Vagina (tissue), 2 donors: ENCODE results near the gene ZAP70. TPM values are rescaled to one million over a fixed set of nuclear protein-coding genes. Genes with fewer than 3 reads are reported as not detected.

Experiments
- DNase-seq, 2 donors: peaks; one replicate each; pipeline ENCODE4 v3.0.0-alpha.2; 2017; ENCODE audit errors: extremely low spot score in 2 of 2
- H3K27ac ChIP-seq: fragments of 200-600 bp; sonication (generic); one replicate; pipeline ENCODE4 v1.5.1; 2019
- H3K27me3 ChIP-seq: fragments of 200-600 bp; sonication (generic); one replicate; pipeline ENCODE4 v1.5.1; 2019
- H3K36me3 ChIP-seq, 2 donors: fragments of 200-600 bp; sonication (generic); one replicate each; pipeline ENCODE4 v1.5.1; 2017 to 2019
- H3K4me1 ChIP-seq: fragments of 200-600 bp; sonication (generic); one replicate; pipeline ENCODE4 v1.5.1; 2019
- H3K4me3 ChIP-seq, 2 donors: fragments of 200-600 bp; sonication (generic); 1 replicate in 1 of 2; 2 replicates in 1 of 2; pipeline ENCODE4 v1.5.1; 2016 to 2019
- H3K9me3 ChIP-seq: fragments of 200-600 bp; sonication (generic); one replicate; pipeline ENCODE4 v1.5.1; 2019
- CTCF ChIP-seq, 3 experiments: fragments of 450-650 bp in 2 of 3; fragments of 200-600 bp in 1 of 3; sonication (generic) in 1 of 3; IDR thresholded peaks; one replicate each; pipeline ENCODE4 v1.5.1; 2017 to 2019; ENCODE audit warnings: antibody characterized with exemption in 3 of 3, mild to moderate bottlenecking in 2 of 3, moderate library complexity in 2 of 3
- POLR2A ChIP-seq, 2 donors: fragments of 450-650 bp; IDR thresholded peaks; one replicate each; pipeline ENCODE4 v1.6.1; 2017; ENCODE audit warnings: antibody characterized with exemption in 2 of 2, mild to moderate bottlenecking in 2 of 2, moderate library complexity in 2 of 2
- POLR2AphosphoS5 ChIP-seq, 2 donors: sonication (generic); formaldehyde crosslinking; IDR thresholded peaks; one replicate each; pipeline ENCODE4 v1.9.0; 2017; ENCODE audit warnings: antibody characterized with exemption in 2 of 2, mild to moderate bottlenecking in 2 of 2, low read depth in 1 of 2; ENCODE audit not compliant: insufficient read depth in 1 of 2
- intact Hi-C: fragments of 100-400 bp; cut with DNase I; formaldehyde crosslinking; loops from one replicate; pipeline ENCODE4 v1.15.1; 2023
- small RNA-seq: library from RNA; depleted of rRNA; stranded (forward); fragments of <200 nt; gene quantifications from one replicate; pipeline ENCODE3, GENCODE V24; 2016
- total RNA-seq: library from RNA; depleted of rRNA; stranded (reverse); fragments of >200 nt; gene quantifications from one replicate; pipeline ENCODE4 v1.2.3, GENCODE V29; 2016

The ZAP70 gene
- total RNA-seq, 1 donor from 2014 or later: 16.7 TPM

- Histone ChIP-seq H3K27ac (no peak overlapping the region), H3K4me3 (no peak overlapping the region), H3K27me3 (no peaks in the 10 kb centered on the region), H3K4me1 (no peaks in the 10 kb centered on the region), H3K36me3 (peaks cover 0 to 21% of the 10 kb centered on the region in 2 donors), H3K9me3 (no peaks in the 10 kb centered on the region)
- TF ChIP-seq CTCF (IDR thresholded peaks at IDR 0.05) (no peak), POLR2AphosphoS5 (IDR thresholded peaks at IDR 0.05; ENCODE audit: insufficient read depth in 1 of 2, low read depth in 1 of 2) (no peak), POLR2A (IDR thresholded peaks at IDR 0.05) (no peak)
- no peak for DNase-seq
- intact Hi-C loops: no loop called here
Measured at GRCh38 chr2:97784953-97785352, 71.6 kb downstream of the ZAP70 start.

GRCh38 chr2:97785818-97786217 is 72.4 kb downstream of the ZAP70 start:
- TF ChIP-seq CTCF (IDR thresholded peaks at IDR 0.05) (no peak), POLR2AphosphoS5 (IDR thresholded peaks at IDR 0.05; ENCODE audit: insufficient read depth in 1 of 2, low read depth in 1 of 2) (no peak), POLR2A (IDR thresholded peaks at IDR 0.05) (no peak)
- H3K36me3 ChIP-seq: peaks cover 0 to 23% of the 10 kb centered on the region in 2 donors

GRCh38 chr2:97788986-97789644 is 75.7 kb downstream of the ZAP70 start:
- Histone ChIP-seq H3K9me3 (no peaks in the 10 kb centered on the region), H3K36me3 (peaks cover 0 to 49% of the 10 kb centered on the region in 2 donors), H3K27ac (no peak overlapping the region), H3K4me1 (no peaks in the 10 kb centered on the region), H3K27me3 (no peaks in the 10 kb centered on the region), H3K4me3 (no peak overlapping the region)
- intact Hi-C loops: no loop called here
- no peak for TF ChIP-seq POLR2AphosphoS5 (IDR thresholded peaks at IDR 0.05; ENCODE audit: insufficient read depth in 1 of 2, low read depth in 1 of 2)
- TF ChIP-seq POLR2A (IDR thresholded peaks at IDR 0.05): no peak
- TF ChIP-seq CTCF (IDR thresholded peaks at IDR 0.05): no peak
- DNase-seq: no peak

More at GRCh38 chr2:97785818-97786217, 72.4 kb downstream of the ZAP70 start:
- Histone ChIP-seq H3K27ac (no peak overlapping the region), H3K4me1 (no peaks in the 10 kb centered on the region), H3K27me3 (no peaks in the 10 kb centered on the region), H3K9me3 (no peaks in the 10 kb centered on the region), H3K4me3 (no peak overlapping the region)
- intact Hi-C loops: no loop called here
- DNase-seq: no peak

Small RNA genes lying within 50 kb of the gene (small RNA-seq; reads per million reads assigned to genes)
- not detected for gene RNU4-8P

Other genes starting within 250 kb of the ZAP70 start
- gene ANKRD36B, start 123.7 kb upstream of the ZAP70 start, total RNA-seq: 53.0 TPM
- 481 TPM for gene COX5B, start 67.5 kb upstream of the ZAP70 start, total RNA-seq
- gene ACTR1B, start 49.5 kb upstream of the ZAP70 start, total RNA-seq: 39.5 TPM
- gene C2orf92, start 43.9 kb upstream of the ZAP70 start, total RNA-seq: 11.0 TPM